ENCODE measurements around the gene SEC61G.

Gene SEC61G

GRCh38 chr7:54757711-54758110 lies 1.3 kb downstream of the SEC61G start:
- no peak for DNase-seq

GRCh38 chr7:54749200-54749599 lies 9.8 kb downstream of the SEC61G start:
- DNase-seq, result no peak

- DNase-seq, result no peak
These were observed 11.8 kb downstream of the SEC61G start for GRCh38 chr7:54747234-54747633.

- DNase-seq, result no peak
These were observed 15.4 kb downstream of the SEC61G start for GRCh38 chr7:54743580-54743979.

- DNase-seq, result no peak
These were observed 20.3 kb downstream of the SEC61G start for GRCh38 chr7:54738737-54739136.

- no peak for DNase-seq
These were observed 29.9 kb downstream of the SEC61G start for GRCh38 chr7:54729107-54729506.

- no peak for DNase-seq
These were observed 30.6 kb downstream of the SEC61G start for GRCh38 chr7:54728411-54728810.

GRCh38 chr7:54725255-54725654 lies 33.8 kb downstream of the SEC61G start:
- no peak for DNase-seq

- no peak for DNase-seq
These were observed 36.5 kb downstream of the SEC61G start for GRCh38 chr7:54722502-54722901.

- no peak for DNase-seq
These were observed 37.0 kb downstream of the SEC61G start for GRCh38 chr7:54722026-54722425.

GRCh38 chr7:54719974-54720373 lies 39.0 kb downstream of the SEC61G start:
- no peak for DNase-seq

GRCh38 chr7:54719425-54719824 lies 39.6 kb downstream of the SEC61G start:
- DNase-seq, result no peak

- DNase-seq, result no peak
These were observed 46.2 kb downstream of the SEC61G start for GRCh38 chr7:54712820-54713219.

- no peak for DNase-seq
These were observed 47.0 kb downstream of the SEC61G start for GRCh38 chr7:54711900-54712595.

GRCh38 chr7:54709283-54709682 lies 49.7 kb downstream of the SEC61G start:
- no peak for DNase-seq

GRCh38 chr7:54705436-54705835 lies 53.6 kb downstream of the SEC61G start:
- DNase-seq, result no peak

GRCh38 chr7:54704851-54705250 lies 54.2 kb downstream of the SEC61G start:
- DNase-seq, result no peak
